HG03095 (cell line): Measurements from ENCODE around the gene STAG1.
"Not testable (repeated sequence)": the region's sequence is repeated elsewhere in the genome, so short reads cannot be mapped to it uniquely, and the experiment has no call there.

Experiments used
- ATAC-seq: cut with Tn5 transposase; IDR thresholded peaks from one replicate; pipeline ENCODE4 v1.9.1; 2021; ENCODE audit warnings: moderate library complexity; ENCODE audit not compliant: unreplicated experiment

Gene STAG1

DNA sequence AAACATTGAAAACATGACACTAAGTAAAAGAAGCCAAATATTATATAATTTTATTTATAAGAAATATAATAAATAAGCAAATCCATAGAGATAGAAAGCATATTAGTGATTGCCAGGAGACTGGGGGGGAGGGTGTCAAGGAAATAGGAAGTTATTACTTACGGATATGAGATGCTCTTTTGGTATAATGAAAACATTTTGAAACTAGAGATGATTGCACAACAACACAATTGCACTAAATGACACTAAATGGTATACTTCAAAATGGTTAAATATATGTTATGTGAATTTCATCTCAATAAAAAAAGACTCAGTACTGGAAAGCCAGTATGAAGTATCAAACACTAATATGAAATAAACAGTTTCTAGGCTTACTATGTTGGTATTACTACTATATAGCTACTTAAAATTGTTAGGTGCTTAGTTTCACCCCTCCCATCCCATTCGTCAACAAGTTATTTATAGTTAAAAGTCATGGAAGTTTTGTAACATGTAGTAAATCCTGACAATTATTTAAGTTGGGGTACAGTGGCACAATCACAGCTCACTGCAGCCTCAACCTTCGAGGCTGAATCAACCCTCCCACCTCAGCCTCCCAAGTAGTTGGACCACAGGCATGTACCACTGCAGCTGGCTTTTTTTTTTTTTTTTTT, 43.7 kb downstream of the STAG1 start:
- no peak for ATAC-seq

GRCh38 chr3:136703429-136703828, 48.7 kb downstream of the STAG1 start:
- no peak for ATAC-seq

DNA sequence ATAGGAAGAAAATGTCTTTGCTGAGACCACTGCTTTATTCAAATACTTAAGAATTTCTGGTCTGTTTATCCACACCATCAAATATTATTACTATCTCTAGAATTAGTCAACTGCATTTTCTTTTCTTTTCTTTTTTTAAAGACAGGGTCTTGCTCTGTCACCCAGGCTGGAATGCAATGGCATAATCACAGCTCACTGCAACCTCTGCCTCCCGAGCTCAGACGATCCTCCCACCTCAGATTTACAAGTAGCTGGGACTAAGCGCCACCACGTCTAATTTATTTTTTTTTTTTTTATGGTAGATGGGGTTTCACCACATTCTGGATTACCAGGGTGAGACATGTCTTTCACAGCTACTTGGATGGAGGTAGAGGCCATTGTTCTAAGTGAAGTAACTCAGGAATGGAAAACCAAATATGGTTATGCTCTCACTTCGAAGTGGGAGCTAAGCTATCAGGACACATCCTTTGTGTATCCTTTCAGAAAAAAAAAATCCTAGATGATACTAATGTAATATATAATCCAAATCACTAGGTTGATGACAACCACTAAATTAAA, 52.8 kb downstream of the STAG1 start:
- no peak for ATAC-seq

DNA sequence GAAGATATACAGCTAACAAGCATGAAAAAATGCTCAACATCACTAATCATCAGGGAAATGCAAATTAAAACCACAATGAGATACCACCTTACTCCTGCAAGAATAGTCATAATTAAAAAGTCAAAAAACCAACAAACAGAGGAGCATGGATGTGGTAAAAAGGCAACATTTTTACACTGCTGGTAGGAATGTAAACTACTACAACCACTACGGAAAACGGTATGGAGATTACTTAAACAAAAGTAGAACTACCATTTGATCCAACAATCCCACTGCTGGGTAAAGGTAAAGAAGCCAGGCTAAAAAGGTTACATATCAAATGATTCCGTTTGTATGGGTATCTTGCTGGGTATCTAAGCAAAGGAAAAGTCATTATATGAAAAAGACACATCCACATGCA, 53.8 kb downstream of the STAG1 start:
- ATAC-seq, result no peak

- no peak for ATAC-seq
These were observed 55.4 kb downstream of the STAG1 start for GRCh38 chr3:136696797-136697196.

GRCh38 chr3:136694321-136694720, 57.9 kb downstream of the STAG1 start:
- no peak for ATAC-seq

- no peak for ATAC-seq
These were observed 61.6 kb downstream of the STAG1 start for GRCh38 chr3:136690599-136690998.

DNA sequence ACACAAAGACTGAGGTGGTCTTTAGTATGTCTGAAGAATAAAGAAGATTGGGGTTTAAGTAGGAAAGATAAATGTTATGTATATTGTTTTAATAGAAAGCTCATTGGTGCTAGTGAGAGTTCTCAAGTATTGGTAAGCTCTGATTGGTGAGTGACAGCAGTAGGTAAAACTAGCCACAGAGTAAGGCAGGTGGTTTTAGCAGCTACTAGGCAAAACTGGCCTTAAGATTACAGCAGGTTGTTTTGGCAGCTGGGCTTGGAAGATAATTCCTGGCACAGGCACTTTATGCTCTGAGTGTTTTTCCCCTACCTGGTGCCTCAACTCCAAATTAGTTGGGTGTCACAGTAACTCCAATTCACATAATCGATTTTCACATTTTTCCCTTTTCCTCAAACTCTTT, 66.3 kb downstream of the STAG1 start:
- no peak for ATAC-seq

DNA sequence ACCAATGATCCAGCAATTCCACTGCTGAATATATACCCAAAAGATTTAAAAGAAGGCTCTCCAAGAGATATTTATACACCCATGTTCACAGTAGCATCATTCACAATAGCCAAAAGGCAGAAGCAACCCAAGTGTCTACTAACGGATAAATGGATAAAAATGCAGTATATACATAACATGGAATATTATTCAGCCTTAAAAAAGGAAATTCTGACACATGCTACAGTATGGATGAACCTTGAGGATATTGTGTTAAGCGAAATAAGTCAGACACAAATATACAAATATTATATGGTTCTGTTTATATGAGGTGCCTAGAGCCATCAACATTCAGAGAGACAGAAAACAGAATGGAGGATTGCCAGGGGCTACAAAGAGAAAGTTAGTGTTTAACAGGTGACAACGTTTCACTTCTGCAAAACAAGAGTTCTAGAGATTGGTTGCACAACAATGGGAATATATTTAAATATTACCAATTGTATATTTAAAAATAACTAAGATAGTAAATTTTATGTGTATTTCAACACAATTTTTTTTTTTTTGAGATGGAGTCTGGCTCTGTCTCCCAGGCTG, 69.4 kb downstream of the STAG1 start:
- no peak for ATAC-seq

DNA sequence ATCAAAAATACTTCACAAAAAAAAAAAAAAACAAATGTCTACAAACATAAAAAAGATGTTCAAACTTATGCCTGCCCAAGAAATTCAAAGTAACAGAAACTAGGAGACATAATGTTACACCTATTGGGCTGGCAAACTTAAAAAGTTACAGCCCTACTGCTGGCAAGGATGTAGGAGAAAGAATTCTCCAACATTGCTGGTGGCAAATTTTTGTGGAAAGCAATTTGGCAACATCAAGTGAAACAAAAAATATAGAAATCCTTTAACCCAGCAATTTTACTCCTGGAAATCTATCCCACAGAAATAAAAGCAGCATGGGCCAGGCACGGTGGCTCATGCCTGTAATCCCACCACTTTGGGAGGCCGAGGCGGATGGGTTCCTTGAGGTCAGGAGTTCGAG, 73.2 kb downstream of the STAG1 start:
- ATAC-seq, result no peak

DNA sequence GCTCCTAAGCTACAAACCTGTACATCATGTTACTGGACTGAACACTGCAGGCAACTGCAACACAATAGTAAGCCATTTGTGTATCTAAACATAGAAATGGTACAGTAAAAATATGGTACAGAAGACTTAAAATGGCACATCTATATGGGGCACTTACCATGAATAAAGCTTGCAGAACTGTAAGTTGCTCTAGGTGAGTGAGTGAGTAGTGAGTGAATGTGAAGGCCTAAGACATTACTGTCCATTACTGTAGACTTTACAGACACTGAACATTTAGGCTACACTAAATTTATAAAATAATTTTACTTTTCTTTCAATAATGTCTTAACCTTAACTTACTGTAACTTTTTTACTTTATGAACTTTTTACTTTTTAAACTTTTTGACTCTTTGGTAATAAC, 76.2 kb downstream of the STAG1 start:
- no peak for ATAC-seq

- no peak for ATAC-seq
These were observed 76.9 kb downstream of the STAG1 start for GRCh38 chr3:136675150-136675858.

- no peak for ATAC-seq
These were observed 79.7 kb downstream of the STAG1 start for GRCh38 chr3:136672457-136672856.

- ATAC-seq, result no peak
These were observed 80.3 kb downstream of the STAG1 start for GRCh38 chr3:136671921-136672320.

GRCh38 chr3:136670166-136670565, 82.0 kb downstream of the STAG1 start:
- ATAC-seq, result no peak

DNA sequence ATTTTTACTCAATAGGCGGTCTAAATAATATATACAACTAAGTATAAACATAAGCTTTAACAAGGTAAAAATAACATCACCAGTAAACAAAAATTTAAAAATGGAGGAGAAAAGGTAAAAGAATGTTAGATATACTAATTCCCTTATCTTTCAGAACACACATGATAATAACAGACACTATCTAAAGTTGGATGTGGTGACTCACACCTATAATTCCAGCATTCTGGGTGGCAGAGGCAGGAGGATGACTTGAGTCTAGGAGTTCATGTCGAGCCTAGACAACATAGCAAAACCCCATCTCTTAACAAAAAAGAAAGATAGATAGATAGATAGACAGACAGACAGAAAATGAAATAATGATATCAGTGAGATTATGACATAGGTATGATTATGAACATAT, 85.1 kb downstream of the STAG1 start:
- no peak for ATAC-seq

DNA sequence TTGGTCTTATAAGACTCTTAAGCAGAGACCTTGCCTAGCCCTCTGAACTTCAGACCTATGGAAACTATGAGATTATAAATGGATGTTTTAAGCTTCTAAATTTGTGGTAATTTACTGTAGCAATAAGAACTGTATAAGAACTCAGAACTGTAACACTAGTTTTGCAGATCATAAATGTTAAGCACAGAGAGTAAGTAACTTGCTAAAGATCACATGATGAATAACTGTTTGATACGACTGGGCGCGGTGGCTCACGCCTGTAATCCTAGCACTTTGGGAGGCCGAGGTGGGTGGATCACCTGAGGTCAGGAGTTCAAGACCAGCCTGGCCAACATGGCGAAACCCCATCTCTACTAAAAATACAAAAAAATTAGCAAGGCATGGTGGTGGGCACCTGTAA, 85.9 kb downstream of the STAG1 start:
- ATAC-seq, result not testable (repeated sequence)

GRCh38 chr3:136664771-136665170, 87.4 kb downstream of the STAG1 start:
- no peak for ATAC-seq

DNA sequence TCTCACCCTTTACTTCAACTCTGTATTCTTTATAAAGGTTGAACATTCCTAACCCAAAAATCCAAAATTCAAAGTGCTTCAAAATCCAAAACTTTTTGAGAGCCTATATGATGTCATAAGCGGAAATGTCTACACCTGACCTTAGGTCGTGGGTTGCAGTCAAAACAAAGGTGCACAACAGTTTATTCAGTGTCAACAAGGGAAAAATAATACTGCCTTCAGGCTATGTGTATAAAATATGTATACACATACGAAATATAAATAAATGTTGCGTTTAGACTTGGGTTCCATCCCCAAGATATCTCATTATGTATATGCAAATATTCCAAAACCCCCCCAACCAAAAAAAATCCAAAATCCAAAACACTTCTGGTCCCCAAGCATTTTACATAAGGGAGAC, 90.9 kb downstream of the STAG1 start:
- no peak for ATAC-seq

- no peak for ATAC-seq
These were observed 93.1 kb downstream of the STAG1 start for GRCh38 chr3:136658946-136659682.

- no peak for ATAC-seq
These were observed 94.7 kb downstream of the STAG1 start for GRCh38 chr3:136657526-136657925.
